ENCODE measurements around the gene CCDC149. TPM values are rescaled to one million over a fixed set of nuclear protein-coding genes. Genes with fewer than 3 reads are reported as not detected.

The CCDC149 gene
- total RNA-seq, 1 experiment from 2014 or later: 7.9 TPM

- Histone ChIP-seq H3K4me2 (ENCODE audit: low read length) (no peak overlapping the region), H3K27ac (ENCODE audit: low read length) (no peak overlapping the region), H3K79me2 (ENCODE audit: low read length) (no peaks in the 10 kb centered on the region), H3K9me2 (replicated peaks; ENCODE audit: low read length) (no peaks in the 10 kb centered on the region), H2AFZ (ENCODE audit: low read length) (no peak overlapping the region), H3K36me3 (ENCODE audit: low read depth, low read length) (no peaks in the 10 kb centered on the region), H3K9ac (ENCODE audit: low read length) (no peak overlapping the region), H4K20me1 (ENCODE audit: low read length) (no peaks in the 10 kb centered on the region), H3F3A (ENCODE audit: low read length, unreplicated experiment) (no peaks in the 10 kb centered on the region), H3K27me3 (ENCODE audit: low read length) (no peaks in the 10 kb centered on the region), H3K4me3 (ENCODE audit: low read length) (no peak overlapping the region), H3K9me3 (ENCODE audit: low read length) (no peaks in the 10 kb centered on the region), H3K4me1 (ENCODE audit: insufficient read depth, low read length) (no peaks in the 10 kb centered on the region)
- DNase-seq: no peak
- no peak for ATAC-seq
- no TSS peak for BruUV-seq (replicated peaks)
- no peak for TF ChIP-seq CTCF (conservative IDR thresholded peaks at IDR 0.05; ENCODE audit: low read depth, low read length)
- no peak for TF ChIP-seq EZH2phosphoT487 (IDR thresholded peaks at IDR 0.05; ENCODE audit: borderline replicate concordance, low read length)
- TF ChIP-seq EZH2 (IDR thresholded peaks at IDR 0.05; ENCODE audit: low read length, unreplicated experiment): no peak
- ChIA-PET CTCF (no interaction called here), POLR2A (ENCODE audit: unreplicated experiment) (no interaction called here)
- intact Hi-C loops (cut with micrococcal nuclease): no loop called here
These were observed 15.9 kb downstream of the CCDC149 start for GRCh38 chr4:24896977-24897376.

- Histone ChIP-seq H3K27ac (ENCODE audit: low read length) (no peak overlapping the region), H3K27me3 (ENCODE audit: low read length) (no peaks in the 10 kb centered on the region), H3K9me3 (ENCODE audit: low read length) (no peaks in the 10 kb centered on the region), H3K9me2 (replicated peaks; ENCODE audit: low read length) (no peaks in the 10 kb centered on the region), H3K79me2 (ENCODE audit: low read length) (no peaks in the 10 kb centered on the region), H3K9ac (ENCODE audit: low read length) (no peak overlapping the region), H4K20me1 (ENCODE audit: low read length) (no peaks in the 10 kb centered on the region), H2AFZ (ENCODE audit: low read length) (no peak overlapping the region), H3K4me3 (ENCODE audit: low read length) (no peak overlapping the region), H3K4me2 (ENCODE audit: low read length) (no peak overlapping the region), H3F3A (ENCODE audit: low read length, unreplicated experiment) (no peaks in the 10 kb centered on the region), H3K36me3 (ENCODE audit: low read depth, low read length) (no peaks in the 10 kb centered on the region), H3K4me1 (ENCODE audit: insufficient read depth, low read length) (no peaks in the 10 kb centered on the region)
- ATAC-seq (no peak), DNase-seq (no peak)
- ChIA-PET POLR2A (ENCODE audit: unreplicated experiment) (no interaction called here), CTCF (no interaction called here)
- intact Hi-C loops (cut with micrococcal nuclease): no loop called here
- no TSS peak for BruUV-seq (replicated peaks)
- TF ChIP-seq EZH2phosphoT487 (IDR thresholded peaks at IDR 0.05; ENCODE audit: borderline replicate concordance, low read length) (no peak), CTCF (conservative IDR thresholded peaks at IDR 0.05; ENCODE audit: low read depth, low read length) (no peak), EZH2 (IDR thresholded peaks at IDR 0.05; ENCODE audit: low read length, unreplicated experiment) (no peak)
These were observed 16.8 kb downstream of the CCDC149 start for GRCh38 chr4:24896056-24896455.

GRCh38 chr4:24895461-24895860, 17.4 kb downstream of the CCDC149 start:
- H3K36me3 ChIP-seq (ENCODE audit: low read depth, low read length): no peaks in the 10 kb centered on the region
- H3K79me2 ChIP-seq (ENCODE audit: low read length): no peaks in the 10 kb centered on the region
- no peaks in the 10 kb centered on the region for H3K4me1 ChIP-seq (ENCODE audit: insufficient read depth, low read length)
- H4K20me1 ChIP-seq (ENCODE audit: low read length): no peaks in the 10 kb centered on the region
- no peak overlapping the region for H3K27ac ChIP-seq (ENCODE audit: low read length)
- H3K4me3 ChIP-seq (ENCODE audit: low read length): no peak overlapping the region
- H3K27me3 ChIP-seq (ENCODE audit: low read length): no peaks in the 10 kb centered on the region
- no peaks in the 10 kb centered on the region for H3F3A ChIP-seq (ENCODE audit: low read length, unreplicated experiment)
- ATAC-seq: no peak
- no peak overlapping the region for H3K4me2 ChIP-seq (ENCODE audit: low read length)
- no peak for DNase-seq
- H2AFZ ChIP-seq (ENCODE audit: low read length): no peak overlapping the region
- H3K9me2 ChIP-seq (replicated peaks; ENCODE audit: low read length): no peaks in the 10 kb centered on the region
- POLR2A ChIA-PET (ENCODE audit: unreplicated experiment): interaction anchor here (0.5 kb wide), 1 partner anchor 1465 kb away, joined by 3 read pairs; no protein-coding TSS in a partner anchor
- no peak overlapping the region for H3K9ac ChIP-seq (ENCODE audit: low read length)
- TF ChIP-seq CTCF (conservative IDR thresholded peaks at IDR 0.05; ENCODE audit: low read depth, low read length): no peak
- TF ChIP-seq EZH2phosphoT487 (IDR thresholded peaks at IDR 0.05; ENCODE audit: borderline replicate concordance, low read length): no peak
- no peak for TF ChIP-seq EZH2 (IDR thresholded peaks at IDR 0.05; ENCODE audit: low read length, unreplicated experiment)
- CTCF ChIA-PET: no interaction called here
- intact Hi-C loops (cut with micrococcal nuclease): no loop called here
- no peaks in the 10 kb centered on the region for H3K9me3 ChIP-seq (ENCODE audit: low read length)
- BruUV-seq (replicated peaks): no TSS peak
